ENCODE results near the gene MS4A10.

DNA sequence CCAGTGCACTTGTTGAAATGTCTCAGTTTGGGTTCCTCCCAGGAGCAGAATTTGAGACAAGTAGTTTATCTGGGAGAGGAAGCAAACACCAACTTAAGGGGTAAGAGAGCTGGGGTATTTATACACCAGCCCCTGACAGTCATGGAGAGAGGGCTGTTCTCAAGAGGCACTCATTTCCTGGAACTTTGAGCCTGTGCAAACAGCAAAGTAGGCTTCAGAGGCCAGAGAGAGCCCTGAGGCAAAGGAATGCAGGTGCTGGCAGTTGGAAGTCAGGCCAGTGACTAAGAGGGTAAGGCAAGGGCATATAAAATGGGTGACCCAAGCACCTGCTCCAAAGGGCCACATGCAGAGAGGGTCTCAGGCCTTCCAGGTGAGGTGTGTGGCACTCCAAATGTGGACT lies 44.6 kb upstream of the MS4A10 start:
- TF ChIP-seq, protein P1, sequence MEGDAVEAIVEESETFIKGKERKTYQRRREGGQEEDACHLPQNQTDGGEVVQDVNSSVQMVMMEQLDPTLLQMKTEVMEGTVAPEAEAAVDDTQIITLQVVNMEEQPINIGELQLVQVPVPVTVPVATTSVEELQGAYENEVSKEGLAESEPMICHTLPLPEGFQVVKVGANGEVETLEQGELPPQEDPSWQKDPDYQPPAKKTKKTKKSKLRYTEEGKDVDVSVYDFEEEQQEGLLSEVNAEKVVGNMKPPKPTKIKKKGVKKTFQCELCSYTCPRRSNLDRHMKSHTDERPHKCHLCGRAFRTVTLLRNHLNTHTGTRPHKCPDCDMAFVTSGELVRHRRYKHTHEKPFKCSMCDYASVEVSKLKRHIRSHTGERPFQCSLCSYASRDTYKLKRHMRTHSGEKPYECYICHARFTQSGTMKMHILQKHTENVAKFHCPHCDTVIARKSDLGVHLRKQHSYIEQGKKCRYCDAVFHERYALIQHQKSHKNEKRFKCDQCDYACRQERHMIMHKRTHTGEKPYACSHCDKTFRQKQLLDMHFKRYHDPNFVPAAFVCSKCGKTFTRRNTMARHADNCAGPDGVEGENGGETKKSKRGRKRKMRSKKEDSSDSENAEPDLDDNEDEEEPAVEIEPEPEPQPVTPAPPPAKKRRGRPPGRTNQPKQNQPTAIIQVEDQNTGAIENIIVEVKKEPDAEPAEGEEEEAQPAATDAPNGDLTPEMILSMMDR (IDR thresholded peaks at IDR 0.05; ENCODE audit: low read depth, low read length): no peak
- TF ChIP-seq POLR2A (IDR thresholded peaks at IDR 0.05; ENCODE audit: extremely low read depth, insufficient read length): no peak
- TF ChIP-seq, protein P2, sequence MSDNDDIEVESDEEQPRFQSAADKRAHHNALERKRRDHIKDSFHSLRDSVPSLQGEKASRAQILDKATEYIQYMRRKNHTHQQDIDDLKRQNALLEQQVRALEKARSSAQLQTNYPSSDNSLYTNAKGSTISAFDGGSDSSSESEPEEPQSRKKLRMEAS (IDR thresholded peaks at IDR 0.05; ENCODE audit: low read depth, low read length): no peak
